HEK293 (cell line): ENCODE data around the gene NCAN.
A peak's percentile ranks its signal among the peaks of the same experiment; 100 is the strongest.

ENCODE experiments used
- CTCF ChIA-PET: fragments of 350-600 bp; formaldehyde crosslinking; extraction: SDS; loops from one replicate; lab custom pipeline; 2021; ENCODE audit warnings: antibody characterized with exemption; lab: Yijun Ruan, JAX
- POLR2A ChIA-PET: fragments of 300-600 bp; formaldehyde crosslinking; extraction: SDS; loops from one replicate; lab custom pipeline; 2020; ENCODE audit warnings: antibody characterized with exemption, inconsistent platforms; lab: Yijun Ruan, JAX
- H3K27ac ChIP-seq: fragments of 200-500 bp; sonication (Bioruptor generic); 2 replicates; pipeline ENCODE4 v1.5.1; 2014; ENCODE audit warnings: low read depth, low read length, control low read depth, inconsistent platforms; ENCODE audit errors: extremely low read depth
- H3K36me3 ChIP-seq, 2 experiments: fragments of 200-500 bp in 1 of 2; sonication (Bioruptor generic) in 1 of 2; 1 replicate in 1 of 2; 2 replicates in 1 of 2; pipeline ENCODE4 v1.5.1; 2014 to 2017; ENCODE audit warnings: inconsistent platforms in 2 of 2, low read length in 2 of 2; ENCODE audit not compliant: control insufficient read depth in 2 of 2, insufficient read depth in 1 of 2
- H3K4me1 ChIP-seq: fragments of 200-500 bp; sonication (Bioruptor generic); 2 replicates; pipeline ENCODE4 v1.5.1; 2014; ENCODE audit warnings: mild to moderate bottlenecking, low read length, inconsistent platforms; ENCODE audit not compliant: control insufficient read depth, insufficient read depth
- H3K4me3 ChIP-seq: 2 replicates; pipeline ENCODE4 v1.5.1; 2011; ENCODE audit warnings: low read depth, mild to moderate bottlenecking, control low read depth, low read length, moderate library complexity
- H3K9me3 ChIP-seq: fragments of 200-500 bp; sonication (Bioruptor generic); 2 replicates; pipeline ENCODE4 v1.5.1; 2014; ENCODE audit warnings: low read depth, low read length, inconsistent platforms; ENCODE audit not compliant: control insufficient read depth, insufficient read depth
- GLIS1 ChIP-seq: fragments of 450-650 bp; formaldehyde crosslinking; IDR thresholded peaks from 2 replicates; pipeline ENCODE4 v1.5.1; 2016; ENCODE audit warnings: missing biosample characterization, missing genetic modification characterization
- RBAK ChIP-seq: fragments of 450-650 bp; formaldehyde crosslinking; IDR thresholded peaks from 2 replicates; pipeline ENCODE4 v1.5.1; 2016; ENCODE audit warnings: missing biosample characterization, missing genetic modification characterization
- SALL2 ChIP-seq: fragments of 450-650 bp; formaldehyde crosslinking; IDR thresholded peaks from 2 replicates; pipeline ENCODE4 v1.5.0; 2017; ENCODE audit warnings: missing biosample characterization, mild to moderate bottlenecking, missing genetic modification characterization, borderline replicate concordance
- TCF7L2 ChIP-seq: IDR thresholded peaks from 2 replicates; pipeline ENCODE4 v1.6.1; 2011; ENCODE audit warnings: low read depth, mild to moderate bottlenecking, inconsistent platforms, low read length, moderate library complexity, borderline replicate concordance
- ZFP3 ChIP-seq: fragments of 450-650 bp; formaldehyde crosslinking; IDR thresholded peaks from 2 replicates; pipeline ENCODE4 v1.5.1; 2016; ENCODE audit warnings: low read depth, missing biosample characterization, missing genetic modification characterization
- ZNF121 ChIP-seq: fragments of 450-650 bp; formaldehyde crosslinking; IDR thresholded peaks from 2 replicates; pipeline ENCODE4 v1.5.1; 2016; ENCODE audit warnings: missing biosample characterization, missing genetic modification characterization
- ZNF155 ChIP-seq: fragments of 450-650 bp; formaldehyde crosslinking; IDR thresholded peaks from 2 replicates; pipeline ENCODE4 v1.5.1; 2016; ENCODE audit warnings: missing biosample characterization, missing genetic modification characterization
- ZNF16 ChIP-seq: fragments of 450-650 bp; formaldehyde crosslinking; IDR thresholded peaks from 2 replicates; pipeline ENCODE4 v1.5.1; 2016; ENCODE audit warnings: low read depth, missing biosample characterization, missing genetic modification characterization
- ZNF211 ChIP-seq: fragments of 450-650 bp; formaldehyde crosslinking; IDR thresholded peaks from 2 replicates; pipeline ENCODE4 v1.5.1; 2016; ENCODE audit warnings: low read depth, missing biosample characterization, missing genetic modification characterization
- ZNF24 ChIP-seq: fragments of 450-650 bp; formaldehyde crosslinking; IDR thresholded peaks from 2 replicates; pipeline ENCODE4 v1.5.1; 2016; ENCODE audit warnings: missing biosample characterization, missing genetic modification characterization
- ZNF248 ChIP-seq: fragments of 450-650 bp; formaldehyde crosslinking; IDR thresholded peaks from 2 replicates; pipeline ENCODE4 v1.5.1; 2017; ENCODE audit warnings: missing biosample characterization, missing genetic modification characterization
- ZNF530 ChIP-seq: fragments of 450-650 bp; formaldehyde crosslinking; IDR thresholded peaks from 2 replicates; pipeline ENCODE4 v1.5.1; 2016; ENCODE audit warnings: low read depth, missing biosample characterization, missing genetic modification characterization
- ZNF623 ChIP-seq: fragments of 450-650 bp; formaldehyde crosslinking; IDR thresholded peaks from 2 replicates; pipeline ENCODE4 v1.5.1; 2016; ENCODE audit warnings: missing biosample characterization, missing genetic modification characterization
- ZNF707 ChIP-seq: fragments of 450-650 bp; formaldehyde crosslinking; IDR thresholded peaks from 2 replicates; pipeline ENCODE4 v1.5.1; 2016; ENCODE audit warnings: missing biosample characterization, missing genetic modification characterization
- ZNF837 ChIP-seq: fragments of 450-650 bp; formaldehyde crosslinking; IDR thresholded peaks from 2 replicates; pipeline ENCODE4 v1.5.1; 2016; ENCODE audit warnings: missing biosample characterization, missing genetic modification characterization
- TF ChIP-seq, protein P1 (sequence below): fragments of 450-650 bp; formaldehyde crosslinking; IDR thresholded peaks from 2 replicates; pipeline ENCODE4 v1.5.1; 2016; ENCODE audit warnings: missing biosample characterization, missing genetic modification characterization

NCAN gene

DNA sequence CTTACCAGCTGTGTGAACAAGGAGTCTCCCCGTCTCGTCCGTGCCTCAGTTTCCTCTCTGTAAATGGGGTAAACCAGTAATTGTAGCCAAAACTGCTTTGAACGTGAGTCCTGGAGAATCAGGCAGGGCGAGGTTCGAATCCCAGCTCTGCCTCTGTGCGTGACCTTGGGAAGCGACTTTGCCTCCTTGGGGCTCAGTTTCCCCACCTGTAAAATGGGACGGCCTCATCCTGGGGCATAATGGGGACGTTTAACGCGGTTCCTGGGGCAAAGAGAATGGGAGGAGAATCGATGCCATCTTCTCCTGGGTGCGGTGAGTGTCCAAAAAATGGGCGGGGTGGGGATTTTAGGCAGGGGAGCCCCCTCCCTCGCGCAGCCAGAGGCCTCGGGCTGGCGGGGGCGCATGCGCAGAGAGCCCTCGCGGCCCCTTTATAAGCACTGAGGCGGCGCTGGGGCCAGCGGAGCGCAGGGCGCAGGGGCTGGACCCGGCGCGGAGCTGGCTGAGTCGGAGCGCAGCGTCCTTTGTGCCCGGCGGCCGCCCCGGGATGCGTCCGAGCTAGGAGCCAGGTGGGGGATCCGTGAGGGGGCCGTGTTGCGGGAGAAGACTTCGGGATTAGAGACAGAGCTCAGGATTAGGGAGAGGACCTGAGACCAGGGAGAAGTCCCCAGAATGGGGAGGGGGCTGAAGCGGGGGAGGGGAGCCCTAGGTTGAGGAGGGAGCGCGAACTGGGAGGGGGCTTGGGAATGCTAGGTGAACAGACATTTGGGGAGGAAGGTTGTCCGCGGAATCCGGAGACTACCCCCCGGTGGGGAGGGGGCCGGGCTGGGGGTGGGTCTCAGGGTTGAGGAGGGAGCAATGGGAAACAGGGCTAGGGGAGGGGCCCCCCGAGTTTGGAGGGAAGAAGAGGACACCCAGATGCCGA lies at the start of gene NCAN:
TSS of gene NCAN (plus strand) at position 460 of the 922 bp plus-strand sequence. CDS start 4,996 bp downstream, outside the sequence.
- TF ChIP-seq ZNF24 (tag by site-specific recombination): 0 out of 2 replicates have a peak, but pooled peaks have one; percentile 16
- TF ChIP-seq ZNF248 (tag by site-specific recombination): no peak
- 0 out of 2 replicates have a peak, but pooled peaks have one; percentile 8 for TF ChIP-seq GLIS1 (tag by site-specific recombination)
- POLR2A ChIA-PET: interaction anchor here (0.5 to 0.7 kb wide), 2 partner anchors 19 to 654 kb away, joined by 3 to 4 read pairs; partner anchors contain the start of gene ZNF253

DNA sequence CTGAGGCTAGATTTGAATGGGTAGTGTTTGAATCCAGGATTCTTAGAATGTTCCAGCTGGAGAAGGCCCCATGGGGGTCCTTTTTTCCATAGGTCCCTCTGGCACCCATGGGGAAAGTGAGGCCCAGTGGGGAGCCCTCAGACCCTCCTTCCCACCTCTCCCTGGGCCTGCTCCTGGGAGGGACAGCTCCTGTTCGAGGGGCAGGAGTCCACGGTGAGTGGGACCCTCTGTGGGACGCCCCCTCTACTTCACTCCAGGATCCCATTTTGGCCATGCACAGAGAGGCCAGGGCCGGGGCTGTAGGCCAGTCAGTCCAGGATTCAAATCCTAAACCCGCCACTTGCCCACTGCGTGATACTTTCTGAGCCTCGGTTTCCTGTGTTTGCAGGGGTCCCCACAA lies 49.3 kb upstream of the NCAN start:
- ChIA-PET CTCF (interaction anchor here (2.1 kb wide), 1 partner anchor 12 kb away, joined by 8 read pairs; no protein-coding TSS in a partner anchor), POLR2A (no interaction called here)
- H3K27ac ChIP-seq: no peak overlapping the region
- no peaks in the 10 kb centered on the region for H3K9me3 ChIP-seq
- no peak overlapping the region for H3K4me3 ChIP-seq
- TF ChIP-seq ZNF837 (tag by site-specific recombination) (no peak), ZNF707 (tag by site-specific recombination) (no peak), ZNF211 (tag by site-specific recombination) (no peak)
- TF ChIP-seq, protein P1, sequence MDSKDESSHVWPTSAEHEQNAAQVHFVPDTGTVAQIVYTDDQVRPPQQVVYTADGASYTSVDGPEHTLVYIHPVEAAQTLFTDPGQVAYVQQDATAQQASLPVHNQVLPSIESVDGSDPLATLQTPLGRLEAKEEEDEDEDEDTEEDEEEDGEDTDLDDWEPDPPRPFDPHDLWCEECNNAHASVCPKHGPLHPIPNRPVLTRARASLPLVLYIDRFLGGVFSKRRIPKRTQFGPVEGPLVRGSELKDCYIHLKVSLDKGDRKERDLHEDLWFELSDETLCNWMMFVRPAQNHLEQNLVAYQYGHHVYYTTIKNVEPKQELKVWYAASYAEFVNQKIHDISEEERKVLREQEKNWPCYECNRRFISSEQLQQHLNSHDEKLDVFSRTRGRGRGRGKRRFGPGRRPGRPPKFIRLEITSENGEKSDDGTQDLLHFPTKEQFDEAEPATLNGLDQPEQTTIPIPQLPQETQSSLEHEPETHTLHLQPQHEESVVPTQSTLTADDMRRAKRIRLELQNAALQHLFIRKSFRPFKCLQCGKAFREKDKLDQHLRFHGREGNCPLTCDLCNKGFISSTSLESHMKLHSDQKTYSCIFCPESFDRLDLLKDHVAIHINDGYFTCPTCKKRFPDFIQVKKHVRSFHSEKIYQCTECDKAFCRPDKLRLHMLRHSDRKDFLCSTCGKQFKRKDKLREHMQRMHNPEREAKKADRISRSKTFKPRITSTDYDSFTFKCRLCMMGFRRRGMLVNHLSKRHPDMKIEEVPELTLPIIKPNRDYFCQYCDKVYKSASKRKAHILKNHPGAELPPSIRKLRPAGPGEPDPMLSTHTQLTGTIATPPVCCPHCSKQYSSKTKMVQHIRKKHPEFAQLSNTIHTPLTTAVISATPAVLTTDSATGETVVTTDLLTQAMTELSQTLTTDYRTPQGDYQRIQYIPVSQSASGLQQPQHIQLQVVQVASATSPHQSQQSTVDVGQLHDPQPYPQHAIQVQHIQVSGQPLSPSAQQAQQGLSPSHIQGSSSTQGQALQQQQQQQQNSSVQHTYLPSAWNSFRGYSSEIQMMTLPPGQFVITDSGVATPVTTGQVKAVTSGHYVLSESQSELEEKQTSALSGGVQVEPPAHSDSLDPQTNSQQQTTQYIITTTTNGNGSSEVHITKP (tag by site-specific recombination): peak; percentile 71
- no peaks in the 10 kb centered on the region for H3K36me3 ChIP-seq
- no peaks in the 10 kb centered on the region for H3K4me1 ChIP-seq

More for the DNA sequence above, at the start of gene NCAN:
- H3K9me3 ChIP-seq: no peaks in the 10 kb centered on the region
- no peaks in the 10 kb centered on the region for H3K36me3 ChIP-seq
- CTCF ChIA-PET: no interaction called here
- no peak within 1 kb of the TSS for H3K4me3 ChIP-seq
- no peaks in the 10 kb centered on the region for H3K4me1 ChIP-seq
- H3K27ac ChIP-seq: no peak within 1 kb of the TSS

DNA sequence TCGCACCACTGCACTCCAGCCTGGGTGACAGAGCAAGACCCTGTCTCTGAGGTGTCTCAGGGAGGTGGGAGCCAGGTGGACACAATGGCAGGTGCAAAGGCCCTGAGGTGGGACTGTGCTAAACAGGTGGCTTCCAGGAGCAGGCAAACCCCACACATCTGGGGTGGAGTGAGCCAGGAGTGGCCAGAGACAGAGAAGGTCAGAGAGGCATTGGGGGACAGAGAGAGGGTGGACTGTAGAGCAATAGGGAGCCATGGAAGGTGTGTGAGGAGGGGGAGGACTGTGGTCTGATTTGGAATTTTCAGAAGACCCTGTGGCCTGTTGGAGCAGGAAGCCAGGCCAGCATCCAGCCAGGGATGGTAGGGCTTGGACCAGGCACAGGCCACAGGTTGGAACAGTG lies 46.4 kb upstream of the NCAN start:
- ChIA-PET POLR2A (no interaction called here), CTCF (no interaction called here)
- no peak overlapping the region for H3K27ac ChIP-seq
- no peaks in the 10 kb centered on the region for H3K36me3 ChIP-seq
- no peak overlapping the region for H3K4me3 ChIP-seq
- H3K9me3 ChIP-seq: no peaks in the 10 kb centered on the region
- no peaks in the 10 kb centered on the region for H3K4me1 ChIP-seq
- TF ChIP-seq ZNF155 (no peak), ZNF623 (tag by site-specific recombination) (peak; percentile 95), RBAK (no peak), ZNF121 (tag by site-specific recombination) (no peak), ZNF16 (tag by site-specific recombination) (peak; percentile 89), ZFP3 (no peak), TCF7L2 (no peak), ZNF530 (no peak), SALL2 (tag by site-specific recombination) (no peak)
